Endodermal cell (in vitro differentiated cells): ENCODE data around the gene MROH7. TPM values are rescaled to one million over a fixed set of nuclear protein-coding genes. Genes with fewer than 3 reads are reported as not detected.

Experiments
- DNase-seq: peaks from one replicate; pipeline ENCODE4 v3.0.0-alpha.2; 2017
- H3K27ac ChIP-seq: 2 replicates; pipeline ENCODE4 v1.5.1; 2013; ENCODE audit warnings: mild to moderate bottlenecking, low read depth, low read length, moderate library complexity
- H3K27me3 ChIP-seq: 2 replicates; pipeline ENCODE4 v1.6.1; 2013; ENCODE audit warnings: mild to moderate bottlenecking, low read length, moderate library complexity; ENCODE audit not compliant: insufficient read depth, control insufficient read depth, poor library complexity, severe bottlenecking
- H3K36me3 ChIP-seq: 2 replicates; pipeline ENCODE4 v1.7.0; 2013; ENCODE audit warnings: mild to moderate bottlenecking, low read length, moderate library complexity; ENCODE audit not compliant: control insufficient read depth, insufficient read depth
- H3K4me1 ChIP-seq: one replicate; pipeline ENCODE4 v1.7.0; 2013; ENCODE audit warnings: low read length; ENCODE audit not compliant: control insufficient read depth, insufficient read depth
- H3K4me3 ChIP-seq: 2 replicates; pipeline ENCODE4 v1.5.1; 2013; ENCODE audit warnings: mild to moderate bottlenecking, low read length, moderate library complexity
- H3K9ac ChIP-seq: 2 replicates; pipeline ENCODE4 v1.6.1; 2013; ENCODE audit warnings: mild to moderate bottlenecking, low read length, moderate library complexity; ENCODE audit not compliant: poor library complexity, severe bottlenecking; ENCODE audit errors: extremely low read depth
- H3K9me3 ChIP-seq: 2 replicates; pipeline ENCODE4 v1.6.1; 2013; ENCODE audit warnings: mild to moderate bottlenecking, low read length, moderate library complexity; ENCODE audit not compliant: control insufficient read depth
- H3K27ac Mint-ChIP-seq: 2 replicates; pipeline ENCODE4 v1.8.0; 2020; ENCODE audit warnings: mixed read lengths
- H3K27me3 Mint-ChIP-seq: 2 replicates; pipeline ENCODE4 v1.8.0; 2021; ENCODE audit warnings: mild to moderate bottlenecking, mixed read lengths; ENCODE audit not compliant: insufficient read depth
- H3K36me3 Mint-ChIP-seq: 2 replicates; pipeline ENCODE4 v1.8.0; 2020; ENCODE audit warnings: low read depth, mixed read lengths
- H3K4me1 Mint-ChIP-seq: 2 replicates; pipeline ENCODE4 v1.8.0; 2020; ENCODE audit warnings: mixed read lengths
- H3K4me3 Mint-ChIP-seq: 2 replicates; pipeline ENCODE4 v1.8.0; 2020; ENCODE audit warnings: mild to moderate bottlenecking, moderate library complexity, mixed read lengths
- H3K9me3 Mint-ChIP-seq: 2 replicates; pipeline ENCODE4 v1.8.0; 2020; ENCODE audit warnings: mild to moderate bottlenecking, mixed read lengths
- WGBS, 2 experiments: methylation state at CpG; one replicate each; pipeline versions ENCODE4 v1.1.5 to v1.1.7; 2013; ENCODE audit warnings: missing lambda C conversion rate in 2 of 2, mixed read lengths in 1 of 2; ENCODE audit not compliant: insufficient coverage in 1 of 2, insufficient read length in 1 of 2; 5-methylcytosine and 5-hydroxymethylcytosine counted together
- total RNA-seq, 2 donors: library from RNA; stranded (reverse); fragmentation: NEBNext Ultra II Directional in 1 of 2; extraction: Animal tissue kit (Norgen Biotek cat#: 25700) in 1 of 2; gene quantifications; 2 replicates in 1 of 2; 3 replicates in 1 of 2; pipeline ENCODE4 v1.2.1, GENCODE V29; 2021
- TF ChIP-seq, protein P1 (sequence below): fragments of 200-600 bp; sonication (generic); conservative IDR thresholded peaks from 2 replicates; pipeline ENCODE4 v1.5.0; 2021; ENCODE audit warnings: antibody characterized with exemption, mild to moderate bottlenecking

MROH7 gene
- total RNA-seq, 2 donors from 2014 or later, result 0.46 to 1.4 TPM

DNA sequence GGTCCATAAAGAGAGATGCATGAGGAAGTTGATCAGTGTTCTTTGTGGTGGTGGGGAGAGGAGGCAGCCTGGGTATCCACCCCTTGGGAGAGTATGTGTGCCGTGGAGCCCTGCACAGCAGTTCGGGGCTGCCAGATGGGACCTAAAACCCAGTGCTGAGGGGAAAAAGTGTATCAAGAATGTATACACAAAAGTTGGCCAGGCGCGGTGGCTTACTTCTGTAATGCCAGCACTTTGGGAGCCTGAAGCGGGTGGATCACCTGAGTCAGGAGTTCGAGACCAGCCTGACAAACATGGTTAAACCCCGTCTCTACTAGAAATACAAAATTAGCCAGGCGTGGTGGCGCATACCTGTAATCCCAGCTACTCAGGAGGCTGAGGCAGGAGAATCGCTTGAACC is 70.0 kb downstream of the MROH7 start:
- 90 to 91% methylated on average over 8 to 10 of the region's 10 CpGs for WGBS, 2 experiments
- Mint-ChIP-seq H3K4me3 (no peak overlapping the region), H3K4me1 (peaks cover 14% of the 10 kb centered on the region), H3K36me3 (no peaks in the 10 kb centered on the region), H3K27me3 (peaks cover 42% of the 10 kb centered on the region), H3K9me3 (no peaks in the 10 kb centered on the region), H3K27ac (no peak overlapping the region)
- H3K9ac ChIP-seq, result no peak overlapping the region
- H3K36me3 ChIP-seq, result no peaks in the 10 kb centered on the region
- TF ChIP-seq, protein P1, sequence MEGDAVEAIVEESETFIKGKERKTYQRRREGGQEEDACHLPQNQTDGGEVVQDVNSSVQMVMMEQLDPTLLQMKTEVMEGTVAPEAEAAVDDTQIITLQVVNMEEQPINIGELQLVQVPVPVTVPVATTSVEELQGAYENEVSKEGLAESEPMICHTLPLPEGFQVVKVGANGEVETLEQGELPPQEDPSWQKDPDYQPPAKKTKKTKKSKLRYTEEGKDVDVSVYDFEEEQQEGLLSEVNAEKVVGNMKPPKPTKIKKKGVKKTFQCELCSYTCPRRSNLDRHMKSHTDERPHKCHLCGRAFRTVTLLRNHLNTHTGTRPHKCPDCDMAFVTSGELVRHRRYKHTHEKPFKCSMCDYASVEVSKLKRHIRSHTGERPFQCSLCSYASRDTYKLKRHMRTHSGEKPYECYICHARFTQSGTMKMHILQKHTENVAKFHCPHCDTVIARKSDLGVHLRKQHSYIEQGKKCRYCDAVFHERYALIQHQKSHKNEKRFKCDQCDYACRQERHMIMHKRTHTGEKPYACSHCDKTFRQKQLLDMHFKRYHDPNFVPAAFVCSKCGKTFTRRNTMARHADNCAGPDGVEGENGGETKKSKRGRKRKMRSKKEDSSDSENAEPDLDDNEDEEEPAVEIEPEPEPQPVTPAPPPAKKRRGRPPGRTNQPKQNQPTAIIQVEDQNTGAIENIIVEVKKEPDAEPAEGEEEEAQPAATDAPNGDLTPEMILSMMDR, result no peak
- no peak overlapping the region for H3K4me3 ChIP-seq
- no peaks in the 10 kb centered on the region for H3K4me1 ChIP-seq
- no peak overlapping the region for H3K27ac ChIP-seq
- DNase-seq, result no peak
- peaks cover 70% of the 10 kb centered on the region for H3K27me3 ChIP-seq
- H3K9me3 ChIP-seq, result no peaks in the 10 kb centered on the region

DNA sequence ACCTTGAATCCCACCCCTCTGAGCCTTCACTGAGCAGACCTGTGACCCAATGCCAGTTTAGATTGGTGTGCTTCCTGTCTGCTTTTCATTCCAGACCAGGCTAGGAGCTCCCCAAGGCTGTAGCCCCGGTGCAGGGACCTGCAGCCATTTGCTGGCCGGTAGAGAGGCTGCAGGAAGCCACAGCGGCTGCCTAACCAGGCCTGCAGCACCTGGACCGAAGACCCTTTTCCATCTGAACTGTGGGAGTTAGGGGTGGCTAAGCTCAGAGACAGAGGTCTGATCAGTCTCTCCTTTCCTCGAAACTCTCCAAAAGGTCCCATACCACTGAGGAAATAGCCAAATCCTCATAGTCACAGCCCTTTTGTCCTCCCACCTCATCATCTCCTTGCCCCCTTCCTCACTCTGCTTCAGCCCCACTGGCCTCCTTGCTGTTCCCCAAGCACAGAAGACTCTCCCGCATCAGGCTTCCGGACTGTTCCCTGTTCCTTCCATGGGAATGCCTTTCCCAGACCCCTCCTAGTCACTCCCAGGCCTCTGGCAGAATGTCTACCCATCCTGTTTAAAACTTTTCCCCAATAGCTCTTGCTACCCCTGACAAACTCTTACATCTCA is 73.4 kb downstream of the MROH7 start:
- H3K27ac Mint-ChIP-seq, result no peak overlapping the region
- peak overlapping the region; percentile 91 for H3K4me3 ChIP-seq
- H3K36me3 ChIP-seq, result peaks cover 23% of the 10 kb centered on the region
- no peaks in the 10 kb centered on the region for H3K9me3 ChIP-seq
- H3K9me3 Mint-ChIP-seq, result no peaks in the 10 kb centered on the region
- 93 to 96% methylated on average over 5 to 7 of the region's 7 CpGs for WGBS, 2 experiments
- peaks cover 17% of the 10 kb centered on the region for H3K36me3 Mint-ChIP-seq
- peaks cover 38% of the 10 kb centered on the region for H3K27me3 ChIP-seq
- TF ChIP-seq, protein P1, result no peak
- peaks cover 26% of the 10 kb centered on the region for H3K27me3 Mint-ChIP-seq
- H3K27ac ChIP-seq, result no peak overlapping the region
- no peak overlapping the region for H3K9ac ChIP-seq
- DNase-seq, result no peak
- H3K4me1 ChIP-seq, result no peaks in the 10 kb centered on the region
- H3K4me3 Mint-ChIP-seq, result peak overlapping the region; percentile 93
- H3K4me1 Mint-ChIP-seq, result peaks cover 9% of the 10 kb centered on the region

DNA sequence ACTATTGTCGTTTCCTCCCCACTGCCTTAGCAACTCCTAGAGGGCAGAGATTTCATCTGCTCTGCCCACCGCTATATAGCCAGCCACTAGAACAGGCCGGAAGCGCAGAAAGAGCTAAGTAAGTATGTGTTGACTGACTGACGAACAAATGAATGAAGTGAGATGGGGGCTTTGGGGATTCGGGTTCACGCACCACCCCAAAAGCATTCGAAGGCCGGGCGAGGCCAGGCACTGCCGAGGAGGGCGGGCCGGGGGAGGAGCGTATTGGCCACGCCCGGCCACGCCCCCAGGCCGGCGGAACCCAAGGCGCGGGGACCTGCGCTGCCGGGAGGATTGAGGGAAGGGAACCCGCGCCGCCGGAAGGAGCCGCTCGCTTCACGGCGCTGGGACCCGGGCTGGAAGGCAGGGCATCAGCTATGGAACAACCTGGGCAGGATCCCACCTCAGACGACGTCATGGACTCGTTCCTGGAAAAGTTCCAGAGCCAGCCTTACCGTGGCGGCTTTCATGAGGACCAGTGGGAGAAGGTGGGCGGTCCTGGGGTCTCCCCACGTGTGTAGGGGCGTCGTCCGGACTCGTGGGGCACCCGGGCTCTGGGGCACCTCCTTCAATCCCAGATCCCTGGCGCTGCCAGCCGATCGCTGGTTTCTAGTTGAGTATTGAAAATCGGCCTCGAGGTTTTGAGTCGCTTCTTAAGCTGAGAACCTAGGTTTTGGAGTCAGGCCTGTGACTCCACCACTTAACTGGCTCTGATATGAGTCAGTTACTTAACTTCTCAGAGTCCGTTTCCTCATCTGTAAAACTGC is 74.1 kb downstream of the MROH7 start, which contains the start of gene TTC4:
Gene TTC4 (plus strand): TSS at position 369 of the 806 bp plus-strand sequence. CDS start 48 bp downstream, at position 417.
- no peaks in the 10 kb centered on the region for H3K9me3 ChIP-seq
- H3K36me3 ChIP-seq, result peaks cover 30% of the 10 kb centered on the region
- Mint-ChIP-seq H3K9me3 (no peaks in the 10 kb centered on the region), H3K27ac (peak within 1 kb of the TSS; percentile 91), H3K27me3 (peaks cover 21% of the 10 kb centered on the region), H3K4me1 (peaks cover 9% of the 10 kb centered on the region), H3K4me3 (peak within 1 kb of the TSS; percentile 93), H3K36me3 (peaks cover 23% of the 10 kb centered on the region)
- H3K9ac ChIP-seq, result peak within 1 kb of the TSS; percentile 73
- H3K4me1 ChIP-seq, result no peaks in the 10 kb centered on the region
- TF ChIP-seq, protein P1, result no peak
- peak; percentile 93 for DNase-seq
- peaks cover 31% of the 10 kb centered on the region for H3K27me3 ChIP-seq
- no peak within 1 kb of the TSS for H3K27ac ChIP-seq
- WGBS, 2 experiments, result 4 to 5% methylated on average over 25 to 51 of the region's 51 CpGs
- peak within 1 kb of the TSS; percentile 91 for H3K4me3 ChIP-seq
